MM.1S (cell line): ENCODE data around the gene FANCD2OS.
A peak's percentile ranks its signal among the peaks of the same experiment; 100 is the strongest.
"Not testable (repeated sequence)": the region's sequence is repeated elsewhere in the genome, so short reads cannot be mapped to it uniquely, and the experiment has no call there.

Source experiments
- DNase-seq: peaks from one replicate; pipeline ENCODE4 v3.0.0-alpha.2; 2015
- H2AFZ ChIP-seq: fragments of 300-600 bp; sonication (generic); 2 replicates; pipeline ENCODE4 v1.6.0; 2016; ENCODE audit warnings: antibody characterized with exemption, low read length
- H3F3A ChIP-seq: fragments of 300-600 bp; sonication (generic); 2 replicates; pipeline ENCODE4 v1.6.1; 2016; ENCODE audit warnings: mild to moderate bottlenecking, antibody characterized with exemption, low read length, moderate library complexity, mixed read lengths; ENCODE audit not compliant: insufficient read depth
- H3K27ac ChIP-seq: fragments of 300-600 bp; sonication (generic); 2 replicates; pipeline ENCODE4 v1.5.1; 2016; ENCODE audit warnings: mild to moderate bottlenecking, low read length
- H3K27me3 ChIP-seq: fragments of 300-600 bp; sonication (generic); replicated peaks from 2 replicates; pipeline ENCODE4 v1.6.0; 2016; ENCODE audit warnings: low read length; ENCODE audit not compliant: insufficient read depth
- H3K36me3 ChIP-seq: fragments of 300-600 bp; sonication (generic); replicated peaks from 2 replicates; pipeline ENCODE4 v1.6.1; 2016; ENCODE audit warnings: mild to moderate bottlenecking, low read length, mixed read lengths; ENCODE audit not compliant: insufficient read depth
- H3K4me1 ChIP-seq: fragments of 300-600 bp; sonication (generic); 2 replicates; pipeline ENCODE4 v1.6.1; 2016; ENCODE audit warnings: low read length, mixed read lengths
- H3K4me2 ChIP-seq: fragments of 300-600 bp; sonication (generic); 2 replicates; pipeline ENCODE4 v1.6.0; 2016; ENCODE audit warnings: low read depth, low read length
- H3K4me3 ChIP-seq: fragments of 300-600 bp; sonication (generic); 2 replicates; pipeline ENCODE4 v1.5.1; 2016; ENCODE audit warnings: low read length, mixed read lengths
- H3K79me2 ChIP-seq: fragments of 300-600 bp; sonication (generic); 2 replicates; pipeline ENCODE4 v1.6.1; 2016; ENCODE audit warnings: mixed run types, low read length, mixed read lengths
- H3K9ac ChIP-seq: fragments of 300-600 bp; sonication (generic); 2 replicates; pipeline ENCODE4 v1.6.1; 2016; ENCODE audit warnings: low read length, mixed read lengths
- H3K9me2 ChIP-seq: fragments of 300-600 bp; sonication (generic); replicated peaks from 2 replicates; pipeline ENCODE4 v1.6.1; 2016; ENCODE audit warnings: mild to moderate bottlenecking, low read length, mixed read lengths; ENCODE audit not compliant: insufficient read depth
- H3K9me3 ChIP-seq: fragments of 300-600 bp; sonication (generic); replicated peaks from 2 replicates; pipeline ENCODE4 v1.6.1; 2016; ENCODE audit warnings: mild to moderate bottlenecking, low read length, mixed read lengths; ENCODE audit not compliant: insufficient read depth
- H4K20me1 ChIP-seq: fragments of 300-600 bp; sonication (generic); 2 replicates; pipeline ENCODE4 v1.6.1; 2016; ENCODE audit warnings: mild to moderate bottlenecking, low read length, moderate library complexity, mixed read lengths; ENCODE audit not compliant: insufficient read depth
- CTCF ChIP-seq: fragments of 300-600 bp; sonication (generic); IDR thresholded peaks from 2 replicates; pipeline ENCODE4 v1.5.1; 2016; ENCODE audit warnings: antibody characterized with exemption, low read length, mixed read lengths
- EZH2 ChIP-seq: fragments of 300-600 bp; sonication (generic); optimal IDR thresholded peaks from 2 replicates; pipeline ENCODE3; 2017; ENCODE audit warnings: low read depth, mild to moderate bottlenecking, antibody characterized with exemption, low read length, mixed read lengths
- EZH2phosphoT487 ChIP-seq: fragments of 300-600 bp; sonication (generic); IDR thresholded peaks from 2 replicates; pipeline ENCODE4 v1.6.1; 2018; ENCODE audit warnings: antibody characterized with exemption, low read length

The FANCD2OS gene

GRCh38 chr3:10106919-10107318 lies 1.1 kb downstream of the FANCD2OS start:
- no peaks in the 10 kb centered on the region for H3K27me3 ChIP-seq
- H3K4me1 ChIP-seq = no peaks in the 10 kb centered on the region
- H3K79me2 ChIP-seq = no peaks in the 10 kb centered on the region
- no peaks in the 10 kb centered on the region for H3F3A ChIP-seq
- no peaks in the 10 kb centered on the region for H4K20me1 ChIP-seq
- no peaks in the 10 kb centered on the region for H3K9me2 ChIP-seq
- no peak overlapping the region for H3K4me2 ChIP-seq
- no peak overlapping the region for H3K27ac ChIP-seq
- H3K4me3 ChIP-seq = no peak overlapping the region
- DNase-seq = no peak
- TF ChIP-seq EZH2phosphoT487 = no peak
- no peak for TF ChIP-seq EZH2
- TF ChIP-seq CTCF = no peak
- H3K9me3 ChIP-seq = no peaks in the 10 kb centered on the region
- H2AFZ ChIP-seq = no peak overlapping the region
- H3K9ac ChIP-seq = no peak overlapping the region
- H3K36me3 ChIP-seq = no peaks in the 10 kb centered on the region

DNA sequence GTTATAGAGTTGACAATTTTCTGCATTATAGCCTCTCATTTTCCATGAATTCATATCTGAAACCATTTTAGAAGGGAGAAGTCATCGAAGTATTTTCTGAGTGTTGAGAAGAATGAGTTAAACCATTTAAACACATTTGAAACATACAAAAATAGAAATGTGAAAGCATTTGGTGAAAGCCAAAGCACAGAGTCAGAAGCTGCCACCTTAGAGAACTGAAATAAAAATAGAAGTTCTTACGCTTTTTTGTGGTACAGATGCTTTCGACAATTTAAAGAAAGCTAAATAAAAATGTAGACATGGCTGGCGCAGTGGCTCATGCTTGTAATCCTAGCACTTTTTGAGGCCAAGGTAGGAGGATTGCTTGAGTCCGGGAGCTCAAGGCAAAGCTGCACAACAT lies 9.0 kb downstream of the FANCD2OS start:
- no peaks in the 10 kb centered on the region for H3K36me3 ChIP-seq
- no peaks in the 10 kb centered on the region for H3K9me3 ChIP-seq
- peak; percentile 15 for DNase-seq
- H3K27me3 ChIP-seq = no peaks in the 10 kb centered on the region
- no peaks in the 10 kb centered on the region for H3K9me2 ChIP-seq
- H3K4me2 ChIP-seq = peak overlapping the region; percentile 19; the same call in 1 of the 2 replicates
- TF ChIP-seq EZH2phosphoT487 = no peak
- no peak for TF ChIP-seq EZH2
- no peak for TF ChIP-seq CTCF
- H3K4me3 ChIP-seq = no peak overlapping the region
- peaks cover 10% of the 10 kb centered on the region for H3K4me1 ChIP-seq
- H4K20me1 ChIP-seq = no peaks in the 10 kb centered on the region
- no peak overlapping the region for H2AFZ ChIP-seq
- no peak overlapping the region for H3K9ac ChIP-seq
- H3K79me2 ChIP-seq = no peaks in the 10 kb centered on the region
- H3K27ac ChIP-seq = peak overlapping the region; percentile 17; the same call in 1 of the 2 replicates
- no peaks in the 10 kb centered on the region for H3F3A ChIP-seq

GRCh38 chr3:10093678-10094077 lies 14.4 kb downstream of the FANCD2OS start:
- no peak for DNase-seq
- TF ChIP-seq EZH2phosphoT487 = no peak
- TF ChIP-seq EZH2 = no peak
- no peak for TF ChIP-seq CTCF
- no peak overlapping the region for H2AFZ ChIP-seq
- H3K9me3 ChIP-seq = no peaks in the 10 kb centered on the region
- peaks cover 3% of the 10 kb centered on the region for H3K4me1 ChIP-seq
- H3K27ac ChIP-seq = no peak overlapping the region
- H3K79me2 ChIP-seq = no peaks in the 10 kb centered on the region
- H4K20me1 ChIP-seq = no peaks in the 10 kb centered on the region
- no peaks in the 10 kb centered on the region for H3K27me3 ChIP-seq
- H3K9me2 ChIP-seq = no peaks in the 10 kb centered on the region
- H3F3A ChIP-seq = no peaks in the 10 kb centered on the region
- H3K9ac ChIP-seq = no peak overlapping the region
- H3K4me2 ChIP-seq = no peak overlapping the region
- no peaks in the 10 kb centered on the region for H3K36me3 ChIP-seq
- no peak overlapping the region for H3K4me3 ChIP-seq

- not testable (repeated sequence) for H3K9ac ChIP-seq, H3K27ac ChIP-seq, H3K4me3 ChIP-seq, H3K4me2 ChIP-seq, H3K9me3 ChIP-seq, DNase-seq, H3K9me2 ChIP-seq, H3K79me2 ChIP-seq, H3K4me1 ChIP-seq, H3F3A ChIP-seq, H4K20me1 ChIP-seq, H3K27me3 ChIP-seq, H3K36me3 ChIP-seq, H2AFZ ChIP-seq
These were observed 16.7 kb downstream of the FANCD2OS start for GRCh38 chr3:10091387-10091786.

GRCh38 chr3:10090774-10091173 lies 17.3 kb downstream of the FANCD2OS start:
- not testable (repeated sequence) for H3K36me3 ChIP-seq, H3K4me2 ChIP-seq

More at GRCh38 chr3:10090774-10091173, 17.3 kb downstream of the FANCD2OS start:
- not testable (repeated sequence) for H3K9me3 ChIP-seq, H3K27me3 ChIP-seq, H3K4me1 ChIP-seq, H3K9ac ChIP-seq, H3K9me2 ChIP-seq, H3F3A ChIP-seq, DNase-seq, H4K20me1 ChIP-seq, H2AFZ ChIP-seq, H3K4me3 ChIP-seq, H3K27ac ChIP-seq, H3K79me2 ChIP-seq
